Retinal pigment epithelial cell (primary cell): ENCODE results near the gene MBD5.

ENCODE experiments used
- DNase-seq: peaks from one replicate; pipeline ENCODE4 v3.0.0-alpha.2; 2010; ENCODE audit warnings: low read depth
- H3K4me3 ChIP-seq: 2 replicates; pipeline ENCODE4 v1.5.1; 2011; ENCODE audit warnings: mild to moderate bottlenecking, low read length, control low read depth, moderate library complexity
- TF ChIP-seq, protein P1 (sequence below): conservative IDR thresholded peaks from 2 replicates; pipeline ENCODE4 v1.5.1; 2011; ENCODE audit warnings: low read depth, low read length, control low read depth, inconsistent platforms

MBD5 gene

DNA sequence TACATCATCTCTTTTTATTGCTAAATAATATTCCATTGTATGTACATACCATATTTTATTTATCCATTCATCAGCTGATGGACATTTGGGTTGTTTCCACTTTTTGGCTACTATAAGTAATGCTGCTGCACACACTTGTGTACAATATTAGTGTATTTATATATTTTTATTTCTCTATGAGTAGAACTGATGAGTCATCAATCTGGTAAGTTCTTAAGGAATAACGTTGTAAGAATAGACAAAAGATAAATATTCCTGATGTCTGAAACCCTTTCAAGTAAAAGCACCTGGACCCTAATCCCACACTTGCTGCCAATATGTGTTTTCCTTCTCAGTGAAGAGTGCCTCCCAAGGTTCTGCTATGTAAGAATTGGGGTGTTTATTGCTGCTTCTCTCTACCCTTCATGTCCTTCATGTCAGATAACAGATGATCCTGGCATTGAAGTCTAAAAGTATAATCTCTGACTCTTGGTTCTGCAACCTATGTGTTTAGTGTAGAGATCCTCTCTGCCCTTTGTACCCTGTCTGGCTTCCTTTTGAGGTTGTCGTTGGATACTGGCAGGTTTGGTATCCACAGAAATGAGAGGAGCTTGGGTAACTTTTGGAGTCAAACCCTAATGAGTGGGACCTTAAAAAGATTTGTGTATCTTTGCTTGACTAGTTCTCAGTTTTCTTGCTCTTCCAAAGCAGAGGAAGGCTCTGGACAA is 330.7 kb downstream of the MBD5 start:
- H3K4me3 ChIP-seq: no peak overlapping the region
- TF ChIP-seq, protein P1, sequence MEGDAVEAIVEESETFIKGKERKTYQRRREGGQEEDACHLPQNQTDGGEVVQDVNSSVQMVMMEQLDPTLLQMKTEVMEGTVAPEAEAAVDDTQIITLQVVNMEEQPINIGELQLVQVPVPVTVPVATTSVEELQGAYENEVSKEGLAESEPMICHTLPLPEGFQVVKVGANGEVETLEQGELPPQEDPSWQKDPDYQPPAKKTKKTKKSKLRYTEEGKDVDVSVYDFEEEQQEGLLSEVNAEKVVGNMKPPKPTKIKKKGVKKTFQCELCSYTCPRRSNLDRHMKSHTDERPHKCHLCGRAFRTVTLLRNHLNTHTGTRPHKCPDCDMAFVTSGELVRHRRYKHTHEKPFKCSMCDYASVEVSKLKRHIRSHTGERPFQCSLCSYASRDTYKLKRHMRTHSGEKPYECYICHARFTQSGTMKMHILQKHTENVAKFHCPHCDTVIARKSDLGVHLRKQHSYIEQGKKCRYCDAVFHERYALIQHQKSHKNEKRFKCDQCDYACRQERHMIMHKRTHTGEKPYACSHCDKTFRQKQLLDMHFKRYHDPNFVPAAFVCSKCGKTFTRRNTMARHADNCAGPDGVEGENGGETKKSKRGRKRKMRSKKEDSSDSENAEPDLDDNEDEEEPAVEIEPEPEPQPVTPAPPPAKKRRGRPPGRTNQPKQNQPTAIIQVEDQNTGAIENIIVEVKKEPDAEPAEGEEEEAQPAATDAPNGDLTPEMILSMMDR: no peak
- DNase-seq: no peak

DNA sequence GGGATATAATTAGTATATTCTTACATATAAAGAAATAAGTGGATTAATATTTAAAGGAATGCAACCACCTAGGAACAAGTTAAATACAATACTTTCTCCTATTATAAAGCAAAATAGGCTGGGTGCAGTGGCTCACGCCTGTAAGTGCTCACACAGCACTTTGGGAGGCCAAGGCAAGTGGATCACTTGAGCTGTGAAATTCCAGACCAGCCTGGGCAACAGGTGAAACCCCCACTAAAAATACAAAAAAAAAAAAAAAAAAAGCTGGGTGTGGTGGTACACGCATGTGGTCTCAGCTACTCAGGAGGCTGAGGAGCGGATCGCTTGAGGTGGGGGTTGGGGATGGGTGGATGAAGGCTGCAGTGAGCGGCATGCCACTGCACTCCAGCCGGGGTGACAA is 337.5 kb downstream of the MBD5 start:
- H3K4me3 ChIP-seq: no peak overlapping the region
- TF ChIP-seq, protein P1: no peak
- no peak for DNase-seq

DNA sequence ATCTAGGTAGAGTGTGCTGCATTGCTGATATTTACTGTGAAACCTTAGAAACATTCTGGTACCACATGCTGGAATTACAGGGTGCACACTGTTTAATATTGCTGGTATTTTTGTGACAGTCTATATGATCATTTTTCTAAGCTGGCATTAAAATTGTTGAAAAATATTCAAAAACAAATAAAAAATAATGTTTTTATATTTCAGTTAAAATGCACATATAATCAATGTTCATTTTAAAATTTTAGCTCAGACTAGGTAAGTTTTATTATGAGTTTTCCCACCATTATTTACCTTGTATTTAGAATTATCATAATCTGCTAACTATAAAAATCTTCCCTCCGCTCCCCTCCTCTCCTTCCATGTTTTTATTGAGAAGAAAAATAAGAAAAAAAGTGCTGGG is 339.8 kb downstream of the MBD5 start:
- H3K4me3 ChIP-seq: no peak overlapping the region
- DNase-seq: no peak
- TF ChIP-seq, protein P1: no peak

DNA sequence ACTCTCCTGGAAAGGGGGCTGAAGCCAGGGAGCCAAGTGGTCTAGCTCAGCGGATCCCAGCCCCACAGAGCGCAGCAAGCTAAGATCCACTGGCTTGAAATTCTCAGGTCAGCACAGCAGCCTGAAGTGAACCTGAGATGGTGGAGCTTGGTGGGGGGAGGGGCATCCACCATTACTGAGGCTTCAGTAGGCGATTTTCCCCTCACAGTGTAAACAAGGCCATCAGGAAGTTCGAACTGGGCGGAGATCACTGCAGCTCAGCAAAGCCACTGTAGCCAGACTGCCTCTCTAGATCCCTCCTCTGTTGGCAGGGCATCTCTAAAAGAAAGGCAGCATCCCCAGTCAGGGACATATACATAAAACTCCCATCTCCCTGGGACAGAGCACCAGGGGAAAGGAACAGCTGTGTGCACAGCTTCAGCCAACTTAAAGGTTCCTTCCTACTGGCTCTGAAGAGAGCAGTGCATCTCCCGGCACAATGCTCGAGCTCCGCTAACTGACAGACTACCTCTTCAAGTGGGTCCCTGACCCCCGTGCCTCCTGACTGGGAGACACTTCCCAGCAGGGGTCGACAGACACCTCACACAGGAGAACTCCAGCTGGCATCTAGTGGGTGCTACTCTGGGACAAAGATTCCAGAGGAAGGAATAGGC is 341.4 kb downstream of the MBD5 start:
- no peak overlapping the region for H3K4me3 ChIP-seq
- TF ChIP-seq, protein P1: no peak
- no peak for DNase-seq

DNA sequence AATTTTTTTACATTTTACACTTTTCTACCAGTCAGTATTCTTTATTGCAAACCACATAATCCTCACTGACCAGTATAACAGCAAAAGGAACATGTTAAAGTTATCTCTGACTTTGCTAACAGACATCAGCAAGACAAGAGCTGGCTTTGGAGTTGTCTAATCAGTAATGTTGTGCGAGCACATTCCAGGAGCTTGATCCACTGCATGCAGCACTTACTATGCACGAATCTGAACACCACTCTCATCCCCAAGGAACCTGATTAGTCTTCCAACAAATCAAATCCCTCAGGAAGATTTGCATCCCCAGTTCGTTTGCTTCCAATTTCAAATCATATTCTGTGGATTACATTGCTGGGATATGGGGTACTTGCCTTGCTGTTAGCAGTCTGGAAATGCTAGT is 354.3 kb downstream of the MBD5 start:
- H3K4me3 ChIP-seq: no peak overlapping the region
- DNase-seq: no peak
- TF ChIP-seq, protein P1: no peak

DNA sequence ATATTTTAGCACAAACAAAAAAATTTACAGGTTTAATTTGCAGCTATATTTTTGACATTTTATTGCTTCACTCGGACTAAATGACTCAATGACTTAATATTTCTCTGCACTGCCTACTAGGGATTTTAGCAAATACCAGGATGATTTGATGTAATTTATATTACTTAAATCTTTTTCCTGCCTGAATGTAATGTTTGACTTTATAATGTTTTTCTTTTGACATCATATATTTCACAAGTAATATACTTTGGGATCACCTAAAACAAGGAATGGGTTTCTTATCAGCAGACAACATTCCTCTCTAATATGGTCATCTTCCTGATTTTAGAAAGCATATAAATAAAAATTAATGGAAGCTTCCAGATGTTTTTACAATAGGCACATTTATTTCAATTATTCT is 370.4 kb downstream of the MBD5 start:
- no peak for DNase-seq
- no peak overlapping the region for H3K4me3 ChIP-seq
- TF ChIP-seq, protein P1: no peak

DNA sequence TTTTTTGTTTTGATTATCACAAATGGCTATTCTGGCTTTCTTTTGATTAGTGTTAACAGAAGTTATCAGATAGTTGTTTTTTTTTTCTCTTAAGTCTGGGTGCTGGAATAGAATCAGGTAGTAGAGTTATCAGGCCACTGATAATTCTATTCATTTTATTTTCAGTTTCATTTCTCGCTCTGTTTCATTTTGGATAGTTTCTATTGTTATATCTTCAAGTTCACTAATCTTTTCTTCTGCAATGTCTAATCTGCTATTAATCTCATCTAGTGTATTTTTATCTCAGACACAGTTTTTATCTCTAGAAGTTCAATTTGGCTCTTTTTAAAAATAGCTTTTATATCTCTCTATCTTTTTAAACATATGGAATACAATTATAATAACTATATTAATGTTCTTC is 381.9 kb downstream of the MBD5 start:
- no peak for DNase-seq
- no peak overlapping the region for H3K4me3 ChIP-seq
- TF ChIP-seq, protein P1: no peak
